Medulla oblongata (tissue), 1 donor: ENCODE results near the gene MIPEP.
"Not testable (repeated sequence)": the region's sequence is repeated elsewhere in the genome, so short reads cannot be mapped to it uniquely, and the experiment has no call there.

Experiments used
- DNase-seq: peaks from one replicate; pipeline ENCODE4 v3.0.0-alpha.2; 2015; ENCODE audit errors: extremely low spot score

The MIPEP gene

GRCh38 chr13:23749288-23749873 is 139.8 kb downstream of the MIPEP start:
- DNase-seq, result no peak

DNA sequence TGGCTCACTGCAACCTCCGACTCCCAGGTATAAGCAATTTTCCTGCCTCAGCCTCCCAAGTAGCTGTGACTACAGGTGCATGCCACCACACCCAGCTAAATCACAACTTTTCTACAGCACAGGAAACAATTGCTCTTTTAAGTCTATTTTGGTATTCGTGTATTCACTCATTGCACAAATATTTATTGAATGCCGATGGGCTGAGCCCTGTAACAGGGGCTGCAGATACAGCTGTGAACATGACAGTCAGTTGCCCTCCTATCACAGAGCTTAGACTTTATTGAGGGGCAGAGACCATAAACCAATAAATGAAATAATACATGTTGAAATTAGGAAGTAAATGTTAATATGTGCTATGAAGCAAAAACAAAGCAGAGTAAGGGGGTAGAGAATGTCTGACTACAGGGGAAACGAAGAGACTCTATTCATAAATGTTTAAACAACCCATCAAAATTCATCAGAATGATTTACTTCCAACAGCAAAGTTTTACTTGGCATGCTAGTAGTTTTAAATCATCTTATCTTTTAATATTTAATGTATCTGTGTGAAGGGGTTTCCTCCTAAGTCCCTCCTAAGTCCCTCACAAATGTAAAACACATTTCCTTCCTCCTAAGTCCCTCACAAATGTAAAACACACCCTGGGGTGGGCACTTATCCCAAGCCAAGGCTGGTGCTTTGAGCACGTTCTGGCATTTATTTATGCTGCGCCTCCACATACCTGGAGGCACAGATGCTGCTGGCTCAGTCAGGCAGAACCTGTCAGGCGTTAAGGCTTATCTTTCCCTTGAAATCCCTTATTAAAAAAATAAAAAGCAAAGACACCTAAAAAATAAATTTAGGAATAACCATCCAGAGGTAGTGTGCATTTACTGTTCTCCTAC is 140.8 kb downstream of the MIPEP start:
- no peak for DNase-seq

- DNase-seq, result not testable (repeated sequence)
These were observed 143.1 kb downstream of the MIPEP start for GRCh38 chr13:23746141-23746540.

GRCh38 chr13:23744315-23744714 is 144.9 kb downstream of the MIPEP start:
- DNase-seq, result no peak

DNA sequence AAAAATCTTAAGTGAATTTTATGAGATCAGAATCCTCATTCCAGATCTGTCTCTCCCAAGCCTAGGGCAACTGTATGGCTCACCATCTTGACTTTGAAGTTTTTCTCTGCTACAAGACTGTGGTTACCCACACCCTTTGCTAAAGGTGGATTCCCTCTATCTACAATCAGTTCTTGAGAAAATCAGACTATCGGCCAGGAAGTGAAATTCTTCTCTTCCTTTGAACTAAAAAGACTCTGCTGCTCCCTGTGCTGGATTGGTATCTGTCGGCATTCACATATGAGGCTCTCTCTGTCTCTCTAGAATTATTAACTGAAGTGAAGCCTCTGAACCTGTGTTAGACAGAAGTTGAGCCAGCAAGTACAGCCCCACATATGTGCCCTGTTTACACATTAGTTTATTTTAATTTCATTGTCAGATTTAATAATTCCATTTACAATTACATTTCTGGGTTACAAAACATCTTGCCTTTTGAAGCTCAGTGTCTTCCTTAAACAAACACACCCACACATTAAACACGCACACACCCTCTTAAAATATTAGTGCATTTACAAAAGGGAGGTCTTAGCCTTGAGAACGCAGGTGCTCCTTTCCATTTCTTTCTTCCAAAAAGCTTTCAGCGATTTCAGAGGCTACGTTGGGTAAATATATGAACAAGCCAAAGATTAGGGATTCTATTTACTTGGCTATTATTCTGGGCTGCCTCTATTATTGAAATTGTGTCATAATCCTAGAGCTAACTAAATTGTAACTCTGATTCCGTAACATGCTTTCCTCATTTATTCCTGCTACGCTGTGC is 145.7 kb downstream of the MIPEP start:
- DNase-seq, result no peak

- DNase-seq, result no peak
These were observed 147.2 kb downstream of the MIPEP start for GRCh38 chr13:23741879-23742510.

- no peak for DNase-seq
These were observed 149.2 kb downstream of the MIPEP start for GRCh38 chr13:23740002-23740401.

DNA sequence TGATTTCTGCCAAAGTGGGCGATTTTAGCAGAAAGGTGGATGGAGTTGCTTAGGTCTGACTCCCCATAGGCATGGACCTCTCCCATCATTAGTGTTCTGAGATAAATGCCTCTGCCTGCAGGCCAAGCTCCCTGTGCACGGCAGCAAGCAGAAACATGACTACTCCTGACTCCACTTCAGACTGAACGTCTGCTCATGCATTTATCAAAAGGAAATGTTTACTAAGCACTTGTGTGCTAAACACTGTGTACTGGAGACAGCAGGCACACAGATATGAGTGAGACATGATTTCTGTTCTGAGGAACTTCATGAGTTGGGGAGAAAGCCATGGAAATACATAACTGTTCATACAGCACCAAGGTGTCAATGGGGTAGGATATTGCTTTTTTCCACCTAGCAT is 149.6 kb downstream of the MIPEP start:
- DNase-seq, result no peak

DNA sequence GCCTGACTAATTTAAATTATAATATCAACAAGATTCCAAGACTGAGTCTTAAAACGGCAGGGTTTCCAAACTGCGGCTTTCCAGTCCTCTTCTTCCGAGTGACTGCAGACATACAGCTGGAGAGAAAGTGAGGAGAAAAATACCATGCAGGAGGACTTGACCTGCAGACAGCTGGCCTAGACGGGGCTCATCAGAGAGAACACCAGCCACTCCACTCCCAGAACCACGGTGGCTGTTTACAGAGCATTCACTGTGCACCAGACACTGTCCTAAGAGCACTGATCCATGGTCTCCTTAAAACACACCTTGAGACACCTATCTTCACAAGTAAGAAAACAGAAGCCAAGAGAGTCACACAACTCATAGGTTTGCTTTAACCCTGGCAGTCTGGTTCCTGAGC is 152.7 kb downstream of the MIPEP start:
- no peak for DNase-seq

DNA sequence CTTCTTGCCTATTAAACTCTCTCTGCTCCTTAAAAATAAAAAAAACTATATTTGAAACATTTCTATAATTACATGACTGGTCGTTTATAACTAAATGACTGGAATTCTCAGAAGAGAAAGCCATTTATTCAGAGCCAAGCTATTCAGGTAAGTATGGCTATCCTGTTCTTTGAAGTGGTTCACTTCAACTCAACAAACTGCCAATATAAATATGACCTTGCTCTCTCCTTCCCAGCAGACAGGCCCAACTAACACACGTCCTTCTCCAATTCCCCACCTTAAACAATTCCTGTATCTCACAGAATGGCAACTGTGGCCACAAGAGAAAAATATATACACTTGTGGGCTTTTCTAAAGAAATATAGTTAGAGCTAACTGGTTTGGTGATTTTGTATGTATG is 153.9 kb downstream of the MIPEP start:
- DNase-seq, result no peak

DNA sequence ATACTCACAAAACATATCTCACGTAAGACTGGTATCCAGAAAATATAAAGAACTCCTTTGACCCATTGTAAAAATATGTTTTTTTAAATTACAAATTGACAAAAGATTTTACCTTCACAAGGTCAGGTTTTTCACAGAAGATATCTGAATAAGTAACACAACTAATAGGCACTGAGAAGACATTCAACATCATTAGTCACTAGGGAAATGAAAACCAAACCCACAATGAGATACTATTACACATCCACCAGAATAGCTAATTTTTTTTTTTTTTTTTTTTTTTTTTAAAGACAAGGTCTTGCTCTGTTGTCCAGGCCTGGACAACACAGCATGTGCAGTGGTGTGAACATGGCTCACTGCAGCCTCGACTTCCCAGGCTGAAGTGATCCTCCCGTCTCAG is 157.5 kb downstream of the MIPEP start:
- DNase-seq, result no peak

- no peak for DNase-seq
These were observed 158.9 kb downstream of the MIPEP start for GRCh38 chr13:23730251-23730650.

- no peak for DNase-seq
These were observed 159.7 kb downstream of the MIPEP start for GRCh38 chr13:23729531-23729930.

GRCh38 chr13:23728807-23729206 is 160.4 kb downstream of the MIPEP start:
- no peak for DNase-seq

DNA sequence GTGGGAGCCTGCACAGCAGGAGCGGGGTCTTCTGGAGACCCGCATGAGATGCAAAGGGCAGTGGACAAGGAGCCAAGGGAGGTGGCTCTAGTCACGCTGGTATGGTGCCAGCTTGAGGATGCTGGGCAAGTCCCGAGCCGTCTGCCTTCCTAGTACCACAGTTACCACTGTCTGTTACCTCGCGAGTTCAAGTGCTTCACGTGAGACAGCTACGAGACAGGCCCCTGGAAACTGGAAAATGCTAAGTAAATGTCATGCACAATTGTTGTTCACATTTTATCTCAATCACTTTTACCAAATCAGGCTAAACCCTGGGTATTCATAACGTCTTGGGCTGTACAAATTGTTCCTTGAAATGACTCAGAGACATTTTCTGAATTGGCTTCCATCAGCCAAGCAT is 163.3 kb downstream of the MIPEP start:
- no peak for DNase-seq

- no peak for DNase-seq
These were observed 164.8 kb downstream of the MIPEP start for GRCh38 chr13:23724196-23724970.

- no peak for DNase-seq
These were observed 165.7 kb downstream of the MIPEP start for GRCh38 chr13:23723471-23723870.

DNA sequence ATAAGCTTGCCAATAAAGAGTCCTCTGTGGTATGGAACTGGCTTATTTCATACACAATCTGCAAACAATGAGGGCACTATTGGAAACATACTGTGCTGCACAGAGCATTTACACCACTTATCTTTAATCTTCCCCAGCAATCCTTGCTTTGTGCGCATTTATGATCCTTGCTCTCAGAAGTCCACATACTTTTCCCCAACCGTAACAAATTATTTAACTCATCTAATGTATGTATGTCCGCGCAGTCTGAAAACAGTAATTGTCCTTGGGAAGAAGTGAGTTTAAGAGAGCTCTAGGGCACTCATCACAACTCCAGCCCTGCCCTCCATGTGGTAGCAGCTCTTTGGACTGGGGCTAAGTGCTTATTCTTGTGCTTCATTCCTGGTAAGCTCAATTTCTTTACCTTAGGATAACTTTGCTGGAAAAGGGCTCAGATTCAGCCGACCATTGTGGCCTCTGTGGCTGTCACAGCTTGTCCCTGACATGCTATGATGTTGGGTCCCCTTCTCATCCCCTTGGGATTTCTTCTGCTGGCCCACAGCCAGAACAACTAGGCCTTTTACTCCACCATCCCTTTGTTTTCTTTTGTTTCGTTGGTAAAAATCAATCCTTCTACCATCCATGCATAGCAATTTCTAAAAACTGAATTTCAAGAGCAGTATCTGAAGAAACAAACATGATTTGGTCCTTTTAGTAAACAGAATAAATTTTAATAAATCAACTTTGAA is 166.3 kb downstream of the MIPEP start:
- no peak for DNase-seq

GRCh38 chr13:23718996-23719395 is 170.2 kb downstream of the MIPEP start:
- DNase-seq, result no peak

GRCh38 chr13:23716401-23716800 is 172.8 kb downstream of the MIPEP start:
- DNase-seq, result no peak
